ENCODE data around the gene ESX1. TPM values are rescaled to one million over a fixed set of nuclear protein-coding genes. Genes with fewer than 3 reads are reported as not detected.

Gene ESX1
- total and polyA plus RNA-seq, 10 of the 15 experiments (the other 5 are each of a cell fraction or from before 2014, with no cell fraction given) = not detected

DNA sequence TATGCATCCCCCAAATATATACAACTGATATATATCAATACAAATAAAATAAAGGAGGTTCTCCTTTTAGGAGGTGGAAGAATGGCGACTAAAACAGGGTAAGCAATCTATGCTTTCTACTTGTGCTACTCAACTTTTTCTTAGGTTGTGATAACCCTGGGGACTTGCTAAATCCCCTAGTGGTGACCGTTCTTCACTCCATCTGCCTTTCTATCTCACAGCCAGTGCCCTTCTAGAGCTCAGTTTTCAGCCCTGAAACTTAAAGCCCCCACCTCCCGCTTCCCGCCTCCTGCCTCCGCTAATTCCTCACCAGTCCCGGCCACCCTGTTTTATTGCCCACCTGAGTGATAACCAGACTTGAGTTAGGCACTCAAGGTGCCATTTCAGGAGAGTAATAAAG is 15.5 kb upstream of the ESX1 start:
- no peaks in the 10 kb centered on the region for H3K79me2 ChIP-seq (ENCODE audit: control insufficient read depth, insufficient read depth, low read length)
- no peak overlapping the region for H3K9ac ChIP-seq (ENCODE audit: control insufficient read depth, insufficient read depth, low read length)
- no peaks in the 10 kb centered on the region for H3K9me3 ChIP-seq (replicated peaks; ENCODE audit: control insufficient read depth, insufficient read depth, low read length)
- ChIA-PET POLR2A (no interaction called here), SMC1A (ENCODE audit: uncharacterized antibody, unreplicated experiment) (interaction anchor here (1.3 kb wide), 1 partner anchor 75 kb away, joined by 4 read pairs; no protein-coding TSS in a partner anchor), CTCF (interaction anchor here (0.8 to 2.3 kb wide), 3 partner anchors 50 to 158 kb away, joined by 3 to 18 read pairs (median 3); partner anchors contain the start of gene ZCCHC18), RAD21 (ENCODE audit: unreplicated experiment) (interaction anchor here (1.8 kb wide), 1 partner anchor 75 kb away, joined by 5 read pairs; no protein-coding TSS in a partner anchor)
- intact Hi-C loops (cut with micrococcal nuclease; ENCODE audit: unreplicated experiment) (no loop called here), in situ Hi-C loops (cut with MboI) (no loop called here)
- H4K20me1 ChIP-seq (ENCODE audit: control insufficient read depth, insufficient read depth) = no peaks in the 10 kb centered on the region
- WGBS (ENCODE audit: insufficient coverage, insufficient replicate concordance, low lambda C conversion rate, missing lambda C conversion rate) = 48% methylated on average over 6 of the region's 6 CpGs
- H3K27ac ChIP-seq (ENCODE audit: control insufficient read depth, insufficient read depth) = no peak overlapping the region
- H3K27me3 ChIP-seq (replicated peaks in 1 of 2; ENCODE audit: control insufficient read depth in 2 of 2, insufficient read depth in 2 of 2, low read length in 1 of 2) = no peaks in the 10 kb centered on the region
- no peaks in the 10 kb centered on the region for H3K4me1 ChIP-seq (ENCODE audit: control insufficient read depth, insufficient read depth, low read length)
- H3K4me3 ChIP-seq = no peak overlapping the region
- no peak; the same call in 2 of the 3 replicates for ATAC-seq
- no peak for DNase-seq (ENCODE audit: low read depth, low spot score)
- H3K36me3 ChIP-seq (ENCODE audit: control insufficient read depth in 2 of 2, insufficient read depth in 2 of 2, low read length in 1 of 2) = no peaks in the 10 kb centered on the region
- H2AFZ ChIP-seq (ENCODE audit: control insufficient read depth, low read depth, low read length) = no peak overlapping the region
- no peak for FAIRE-seq
- no peak overlapping the region for H3K4me2 ChIP-seq (ENCODE audit: control insufficient read depth, insufficient read depth)
- no TSS peak for BruUV-seq (replicated peaks)
- TF ChIP-seq, protein P1, sequence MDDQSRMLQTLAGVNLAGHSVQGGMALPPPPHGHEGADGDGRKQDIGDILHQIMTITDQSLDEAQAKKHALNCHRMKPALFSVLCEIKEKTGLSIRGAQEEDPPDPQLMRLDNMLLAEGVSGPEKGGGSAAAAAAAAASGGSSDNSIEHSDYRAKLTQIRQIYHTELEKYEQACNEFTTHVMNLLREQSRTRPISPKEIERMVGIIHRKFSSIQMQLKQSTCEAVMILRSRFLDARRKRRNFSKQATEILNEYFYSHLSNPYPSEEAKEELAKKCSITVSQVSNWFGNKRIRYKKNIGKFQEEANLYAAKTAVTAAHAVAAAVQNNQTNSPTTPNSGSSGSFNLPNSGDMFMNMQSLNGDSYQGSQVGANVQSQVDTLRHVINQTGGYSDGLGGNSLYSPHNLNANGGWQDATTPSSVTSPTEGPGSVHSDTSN (IDR thresholded peaks at IDR 0.05; ENCODE audit: insufficient replicate concordance, low read depth, low read length) = no peak
- TF ChIP-seq ATF7 (IDR thresholded peaks at IDR 0.05; ENCODE audit: low read depth) (no peak), MYC (IDR thresholded peaks at IDR 0.05; ENCODE audit: insufficient read depth, insufficient read length, insufficient replicate concordance, low read length, severe bottlenecking) (no peak), JUNB (IDR thresholded peaks at IDR 0.05) (no peak), MTA3 (IDR thresholded peaks at IDR 0.05; ENCODE audit: borderline replicate concordance, low read length) (no peak), IKZF1 (conservative IDR thresholded peaks at IDR 0.05) (no peak), LARP7 (IDR thresholded peaks at IDR 0.05) (no peak), ZNF274 (IDR thresholded peaks at IDR 0.05; ENCODE audit: insufficient read depth, insufficient read length) (no peak), SIN3A (IDR thresholded peaks at IDR 0.05; ENCODE audit: low read depth, low read length) (no peak), BMI1 (IDR thresholded peaks at IDR 0.05; ENCODE audit: borderline replicate concordance) (no peak)
- TF ChIP-seq, protein P2, sequence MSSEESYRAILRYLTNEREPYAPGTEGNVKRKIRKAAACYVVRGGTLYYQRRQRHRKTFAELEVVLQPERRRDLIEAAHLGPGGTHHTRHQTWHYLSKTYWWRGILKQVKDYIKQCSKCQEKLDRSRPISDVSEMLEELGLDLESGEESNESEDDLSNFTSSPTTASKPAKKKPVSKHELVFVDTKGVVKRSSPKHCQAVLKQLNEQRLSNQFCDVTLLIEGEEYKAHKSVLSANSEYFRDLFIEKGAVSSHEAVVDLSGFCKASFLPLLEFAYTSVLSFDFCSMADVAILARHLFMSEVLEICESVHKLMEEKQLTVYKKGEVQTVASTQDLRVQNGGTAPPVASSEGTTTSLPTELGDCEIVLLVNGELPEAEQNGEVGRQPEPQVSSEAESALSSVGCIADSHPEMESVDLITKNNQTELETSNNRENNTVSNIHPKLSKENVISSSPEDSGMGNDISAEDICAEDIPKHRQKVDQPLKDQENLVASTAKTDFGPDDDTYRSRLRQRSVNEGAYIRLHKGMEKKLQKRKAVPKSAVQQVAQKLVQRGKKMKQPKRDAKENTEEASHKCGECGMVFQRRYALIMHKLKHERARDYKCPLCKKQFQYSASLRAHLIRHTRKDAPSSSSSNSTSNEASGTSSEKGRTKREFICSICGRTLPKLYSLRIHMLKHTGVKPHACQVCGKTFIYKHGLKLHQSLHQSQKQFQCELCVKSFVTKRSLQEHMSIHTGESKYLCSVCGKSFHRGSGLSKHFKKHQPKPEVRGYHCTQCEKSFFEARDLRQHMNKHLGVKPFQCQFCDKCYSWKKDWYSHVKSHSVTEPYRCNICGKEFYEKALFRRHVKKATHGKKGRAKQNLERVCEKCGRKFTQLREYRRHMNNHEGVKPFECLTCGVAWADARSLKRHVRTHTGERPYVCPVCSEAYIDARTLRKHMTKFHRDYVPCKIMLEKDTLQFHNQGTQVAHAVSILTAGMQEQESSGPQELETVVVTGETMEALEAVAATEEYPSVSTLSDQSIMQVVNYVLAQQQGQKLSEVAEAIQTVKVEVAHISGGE (CRISPR knock-in tag; IDR thresholded peaks at IDR 0.05) = no peak
- TF ChIP-seq, protein P3, sequence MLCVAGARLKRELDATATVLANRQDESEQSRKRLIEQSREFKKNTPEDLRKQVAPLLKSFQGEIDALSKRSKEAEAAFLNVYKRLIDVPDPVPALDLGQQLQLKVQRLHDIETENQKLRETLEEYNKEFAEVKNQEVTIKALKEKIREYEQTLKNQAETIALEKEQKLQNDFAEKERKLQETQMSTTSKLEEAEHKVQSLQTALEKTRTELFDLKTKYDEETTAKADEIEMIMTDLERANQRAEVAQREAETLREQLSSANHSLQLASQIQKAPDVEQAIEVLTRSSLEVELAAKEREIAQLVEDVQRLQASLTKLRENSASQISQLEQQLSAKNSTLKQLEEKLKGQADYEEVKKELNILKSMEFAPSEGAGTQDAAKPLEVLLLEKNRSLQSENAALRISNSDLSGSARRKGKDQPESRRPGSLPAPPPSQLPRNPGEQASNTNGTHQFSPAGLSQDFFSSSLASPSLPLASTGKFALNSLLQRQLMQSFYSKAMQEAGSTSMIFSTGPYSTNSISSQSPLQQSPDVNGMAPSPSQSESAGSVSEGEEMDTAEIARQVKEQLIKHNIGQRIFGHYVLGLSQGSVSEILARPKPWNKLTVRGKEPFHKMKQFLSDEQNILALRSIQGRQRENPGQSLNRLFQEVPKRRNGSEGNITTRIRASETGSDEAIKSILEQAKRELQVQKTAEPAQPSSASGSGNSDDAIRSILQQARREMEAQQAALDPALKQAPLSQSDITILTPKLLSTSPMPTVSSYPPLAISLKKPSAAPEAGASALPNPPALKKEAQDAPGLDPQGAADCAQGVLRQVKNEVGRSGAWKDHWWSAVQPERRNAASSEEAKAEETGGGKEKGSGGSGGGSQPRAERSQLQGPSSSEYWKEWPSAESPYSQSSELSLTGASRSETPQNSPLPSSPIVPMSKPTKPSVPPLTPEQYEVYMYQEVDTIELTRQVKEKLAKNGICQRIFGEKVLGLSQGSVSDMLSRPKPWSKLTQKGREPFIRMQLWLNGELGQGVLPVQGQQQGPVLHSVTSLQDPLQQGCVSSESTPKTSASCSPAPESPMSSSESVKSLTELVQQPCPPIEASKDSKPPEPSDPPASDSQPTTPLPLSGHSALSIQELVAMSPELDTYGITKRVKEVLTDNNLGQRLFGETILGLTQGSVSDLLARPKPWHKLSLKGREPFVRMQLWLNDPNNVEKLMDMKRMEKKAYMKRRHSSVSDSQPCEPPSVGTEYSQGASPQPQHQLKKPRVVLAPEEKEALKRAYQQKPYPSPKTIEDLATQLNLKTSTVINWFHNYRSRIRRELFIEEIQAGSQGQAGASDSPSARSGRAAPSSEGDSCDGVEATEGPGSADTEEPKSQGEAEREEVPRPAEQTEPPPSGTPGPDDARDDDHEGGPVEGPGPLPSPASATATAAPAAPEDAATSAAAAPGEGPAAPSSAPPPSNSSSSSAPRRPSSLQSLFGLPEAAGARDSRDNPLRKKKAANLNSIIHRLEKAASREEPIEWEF (IDR thresholded peaks at IDR 0.05; ENCODE audit: insufficient replicate concordance, low read depth, low read length) = no peak
- TF ChIP-seq, protein P4, sequence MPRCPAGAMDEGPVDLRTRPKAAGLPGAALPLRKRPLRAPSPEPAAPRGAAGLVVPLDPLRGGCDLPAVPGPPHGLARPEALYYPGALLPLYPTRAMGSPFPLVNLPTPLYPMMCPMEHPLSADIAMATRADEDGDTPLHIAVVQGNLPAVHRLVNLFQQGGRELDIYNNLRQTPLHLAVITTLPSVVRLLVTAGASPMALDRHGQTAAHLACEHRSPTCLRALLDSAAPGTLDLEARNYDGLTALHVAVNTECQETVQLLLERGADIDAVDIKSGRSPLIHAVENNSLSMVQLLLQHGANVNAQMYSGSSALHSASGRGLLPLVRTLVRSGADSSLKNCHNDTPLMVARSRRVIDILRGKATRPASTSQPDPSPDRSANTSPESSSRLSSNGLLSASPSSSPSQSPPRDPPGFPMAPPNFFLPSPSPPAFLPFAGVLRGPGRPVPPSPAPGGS (IDR thresholded peaks at IDR 0.05; ENCODE audit: borderline replicate concordance, insufficient read depth, low read depth, low read length, poor library complexity, severe bottlenecking) = no peak
